Measurements from ENCODE around the gene RNPEPL1.
"Not testable (repeated sequence)": the region's sequence is repeated elsewhere in the genome, so short reads cannot be mapped to it uniquely, and the experiment has no call there.

Gene RNPEPL1, protein sequence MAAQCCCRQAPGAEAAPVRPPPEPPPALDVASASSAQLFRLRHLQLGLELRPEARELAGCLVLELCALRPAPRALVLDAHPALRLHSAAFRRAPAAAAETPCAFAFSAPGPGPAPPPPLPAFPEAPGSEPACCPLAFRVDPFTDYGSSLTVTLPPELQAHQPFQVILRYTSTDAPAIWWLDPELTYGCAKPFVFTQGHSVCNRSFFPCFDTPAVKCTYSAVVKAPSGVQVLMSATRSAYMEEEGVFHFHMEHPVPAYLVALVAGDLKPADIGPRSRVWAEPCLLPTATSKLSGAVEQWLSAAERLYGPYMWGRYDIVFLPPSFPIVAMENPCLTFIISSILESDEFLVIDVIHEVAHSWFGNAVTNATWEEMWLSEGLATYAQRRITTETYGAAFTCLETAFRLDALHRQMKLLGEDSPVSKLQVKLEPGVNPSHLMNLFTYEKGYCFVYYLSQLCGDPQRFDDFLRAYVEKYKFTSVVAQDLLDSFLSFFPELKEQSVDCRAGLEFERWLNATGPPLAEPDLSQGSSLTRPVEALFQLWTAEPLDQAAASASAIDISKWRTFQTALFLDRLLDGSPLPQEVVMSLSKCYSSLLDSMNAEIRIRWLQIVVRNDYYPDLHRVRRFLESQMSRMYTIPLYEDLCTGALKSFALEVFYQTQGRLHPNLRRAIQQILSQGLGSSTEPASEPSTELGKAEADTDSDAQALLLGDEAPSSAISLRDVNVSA

DNA sequence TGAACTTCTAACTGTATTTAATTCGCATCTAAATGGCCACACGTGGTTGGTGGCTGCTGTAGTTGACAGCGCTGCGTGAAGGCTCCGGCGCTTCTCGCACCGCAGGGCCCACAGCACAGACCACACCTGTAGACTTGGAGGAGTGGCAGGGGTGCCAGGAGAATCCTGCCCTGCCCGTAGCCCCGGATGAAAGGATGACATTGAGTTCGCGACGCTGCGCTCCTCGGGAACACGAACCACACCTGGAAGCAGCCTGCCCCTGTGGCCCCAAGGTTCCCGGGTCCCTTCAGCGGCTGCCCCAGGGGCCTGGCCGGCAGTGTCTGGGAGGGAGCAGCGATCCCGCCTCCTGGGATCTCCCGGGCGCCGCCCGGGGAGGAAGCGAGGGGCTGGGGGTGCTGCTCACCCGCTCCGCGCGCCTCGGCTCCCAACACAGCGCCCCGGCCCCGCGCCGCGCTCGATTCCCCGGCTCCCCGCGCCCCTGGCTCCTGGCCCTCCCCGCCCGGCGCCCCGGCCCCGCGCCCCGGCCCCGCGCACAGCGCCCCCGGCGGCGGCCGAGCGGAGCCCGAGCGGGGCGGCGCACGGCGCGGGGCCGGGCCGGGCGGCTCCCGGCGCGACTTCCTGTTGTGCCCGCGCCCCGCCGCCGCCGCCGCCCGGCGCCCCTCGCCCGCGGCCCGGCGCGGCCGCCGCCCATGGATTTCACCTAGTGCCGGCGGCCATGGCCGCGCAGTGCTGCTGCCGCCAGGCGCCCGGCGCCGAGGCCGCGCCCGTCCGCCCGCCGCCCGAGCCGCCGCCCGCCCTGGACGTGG lies at the start of gene RNPEPL1:
TSS of gene RNPEPL1 (plus strand) at position 613 of the 806 bp plus-strand sequence. CDS start at position 716, 103 bp downstream.
- DNase-seq, result peak; percentile 65

DNA sequence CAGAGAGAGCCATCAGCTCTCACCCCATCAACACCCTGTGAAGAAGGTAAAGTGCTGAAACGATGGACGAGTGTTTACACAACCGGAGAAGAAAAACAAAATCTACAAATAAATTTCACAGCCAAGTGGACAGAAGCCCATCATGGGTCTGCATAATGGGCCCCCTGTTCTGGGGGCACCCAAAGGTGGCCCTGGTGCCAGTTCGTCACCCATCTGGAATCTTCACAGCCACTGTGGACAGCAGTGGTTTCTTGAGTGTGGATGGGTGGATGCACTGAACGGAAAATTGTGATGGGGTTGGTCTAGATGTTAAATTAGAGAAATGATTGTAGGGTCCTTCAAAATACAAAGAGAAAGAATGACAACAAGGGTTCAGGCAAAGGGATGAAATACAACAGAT lies 49.3 kb upstream of the RNPEPL1 start:
- no peak for DNase-seq

DNA sequence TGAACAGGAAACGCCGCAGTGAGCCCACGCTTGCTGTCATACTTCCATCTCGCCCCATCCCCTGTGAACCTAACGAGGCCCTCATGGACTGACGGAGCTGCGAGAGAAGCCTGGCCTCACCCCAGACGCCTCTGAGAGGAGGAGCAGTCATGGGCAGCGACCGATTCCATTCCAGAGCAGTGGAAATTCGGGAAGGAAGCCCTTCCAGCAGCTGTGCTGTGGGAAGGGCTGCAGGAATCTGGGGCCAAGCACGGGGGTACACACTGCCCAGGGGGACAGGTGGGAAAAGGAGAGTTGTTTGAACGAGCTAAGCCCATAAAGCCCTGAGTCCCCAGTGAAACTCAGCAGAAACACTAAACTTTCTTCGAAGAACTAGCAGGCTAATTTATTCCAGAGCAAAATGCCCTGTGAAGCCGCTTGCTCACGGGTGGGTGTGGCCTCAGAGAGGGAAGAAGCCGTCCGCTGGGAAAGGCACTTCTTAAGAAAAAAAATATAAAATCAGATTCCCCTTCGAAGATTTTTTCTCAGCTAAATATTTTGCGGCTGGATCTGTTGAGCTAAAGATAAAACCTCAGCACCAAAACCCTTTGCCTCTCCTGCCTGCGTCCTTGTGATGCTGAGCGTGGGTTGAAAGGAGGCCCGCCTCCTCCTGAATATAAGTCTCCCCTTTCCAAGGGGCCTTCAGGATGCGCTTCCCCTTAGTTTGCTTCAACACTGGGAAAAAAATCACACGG lies 48.7 kb upstream of the RNPEPL1 start:
- DNase-seq, result no peak

DNA sequence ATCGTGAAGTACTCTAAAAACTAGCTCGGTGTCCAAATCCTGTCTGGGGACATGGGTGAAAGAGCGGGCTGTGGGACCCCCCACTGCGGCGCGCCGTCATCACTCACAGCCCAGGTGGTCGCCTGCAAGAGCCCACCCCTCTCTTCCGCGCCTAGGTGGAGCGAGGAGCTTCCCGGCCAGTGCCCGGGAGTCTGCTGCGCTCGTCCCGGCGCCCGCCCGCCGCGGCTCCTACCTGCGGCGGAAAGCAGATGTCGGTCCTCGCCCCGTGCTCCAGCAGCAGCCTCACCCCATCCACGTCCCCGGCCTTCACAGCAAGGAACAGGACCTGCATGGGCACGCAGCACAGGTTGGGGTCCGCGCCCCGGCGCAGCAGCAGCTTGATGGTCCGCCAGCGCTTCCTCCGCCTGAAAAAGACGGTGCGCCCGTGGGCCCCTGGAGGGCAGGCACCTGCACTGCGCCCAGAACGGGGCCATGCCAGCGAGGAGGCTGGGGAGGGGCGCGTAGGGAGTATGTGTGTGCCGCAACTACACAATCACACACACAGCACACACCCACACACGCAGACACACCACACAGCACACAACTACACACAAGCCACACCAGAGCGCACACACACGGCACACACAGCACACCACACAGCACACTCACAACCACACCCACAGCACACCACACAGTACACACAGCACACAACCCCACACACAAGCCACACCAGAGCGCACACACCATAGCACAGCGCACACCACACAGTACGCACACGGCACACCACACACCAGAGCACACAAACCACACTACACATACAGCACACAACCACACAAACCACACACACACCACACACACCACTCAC lies 47.9 kb upstream of the RNPEPL1 start:
- no peak for DNase-seq

DNA sequence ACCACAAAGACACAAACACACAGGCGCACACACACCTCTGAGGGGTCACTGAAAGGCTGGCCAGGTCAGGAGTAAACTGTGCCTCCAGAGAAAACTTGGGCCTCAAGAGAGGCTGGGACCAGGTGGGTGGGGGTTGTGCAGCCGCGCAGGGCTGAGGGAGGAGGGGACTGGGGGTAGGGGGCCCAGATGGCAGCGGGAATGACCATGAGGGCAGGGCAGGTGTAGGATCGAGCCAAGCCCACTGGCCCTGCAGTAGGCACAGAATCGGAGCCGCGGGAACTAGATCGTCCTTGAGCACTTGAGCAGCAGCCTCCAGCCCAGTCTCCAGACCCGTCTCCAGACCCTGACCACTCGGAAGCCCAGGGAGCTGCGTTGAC lies 47.3 kb upstream of the RNPEPL1 start:
- no peak for DNase-seq

DNA sequence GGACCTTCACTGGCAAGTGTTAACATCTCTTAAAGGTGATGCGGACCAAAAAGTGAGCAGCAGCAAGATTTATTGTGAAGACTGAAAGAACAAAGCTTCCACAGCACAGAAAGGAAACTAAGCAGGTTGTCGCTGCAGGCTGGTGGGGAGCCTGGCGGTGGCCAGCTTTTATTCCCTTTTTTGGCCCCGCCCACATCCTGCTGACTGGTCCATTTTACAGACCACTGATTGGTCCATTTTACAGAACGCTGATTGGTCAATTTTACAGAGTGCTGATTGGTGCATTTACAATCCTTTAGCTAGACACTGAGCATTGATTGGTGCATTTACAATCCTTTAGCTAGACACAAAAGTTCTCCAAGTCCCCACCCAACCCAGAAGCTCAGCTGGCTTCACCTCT lies 46.4 kb upstream of the RNPEPL1 start:
- not testable (repeated sequence) for DNase-seq

DNA sequence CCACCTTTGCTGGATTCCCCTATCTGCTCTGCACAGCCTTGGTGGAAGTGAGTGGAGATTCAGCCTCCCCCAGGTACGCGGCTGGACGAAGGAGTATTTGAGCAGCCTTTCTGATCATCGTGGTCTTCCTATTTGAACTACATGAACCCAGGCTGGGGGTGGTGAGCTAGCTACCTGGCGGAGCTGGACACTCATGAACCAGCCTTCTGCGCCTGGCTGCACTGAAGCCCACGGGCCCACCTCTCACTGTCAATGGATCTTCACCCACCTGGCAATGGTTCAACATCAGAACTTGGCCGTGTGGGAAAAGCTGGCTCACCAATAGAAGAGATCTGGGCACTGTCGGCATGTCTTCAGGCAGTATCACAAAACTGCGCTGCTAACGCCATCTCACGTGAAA lies 45.9 kb upstream of the RNPEPL1 start:
- no peak for DNase-seq

DNA sequence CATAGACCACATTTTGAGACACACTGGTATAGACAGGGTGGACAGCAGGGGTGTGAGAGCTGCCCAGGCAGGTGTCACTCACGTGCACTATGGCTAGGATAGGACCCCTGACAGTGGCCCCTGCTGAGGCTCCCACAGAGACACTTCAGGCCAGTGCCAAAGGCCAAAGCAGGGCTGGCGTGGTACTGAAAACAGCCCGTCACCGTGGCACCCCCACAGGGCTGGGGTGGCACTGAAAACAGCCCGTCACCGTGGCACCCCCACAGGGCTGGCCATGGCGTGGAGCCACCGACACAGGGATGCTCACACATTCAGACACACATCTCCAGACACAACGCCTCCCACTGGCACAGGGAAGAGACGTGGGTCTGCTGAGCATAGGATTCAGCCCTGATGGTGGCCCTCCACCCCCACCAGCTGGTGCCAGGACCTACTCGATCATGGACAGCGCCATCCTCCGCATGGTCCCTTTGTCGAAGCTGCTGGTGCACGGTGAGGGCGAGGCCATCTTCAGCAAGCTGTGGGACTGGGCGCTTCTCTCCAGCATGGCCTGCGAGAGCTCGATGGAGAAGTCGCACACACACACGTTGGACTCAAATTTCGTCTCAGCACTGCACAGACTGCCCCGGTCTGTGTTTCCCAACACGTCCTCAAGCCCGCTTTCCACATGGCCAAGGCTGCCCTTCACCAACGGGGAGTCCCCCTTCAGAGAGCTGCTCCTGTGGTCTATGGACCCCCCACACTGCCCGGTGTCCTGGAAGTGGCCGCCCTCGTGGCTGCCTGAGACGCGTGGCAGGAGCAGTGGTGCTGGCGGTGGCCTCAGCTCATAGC lies 44.6 kb upstream of the RNPEPL1 start:
- DNase-seq, result no peak

DNA sequence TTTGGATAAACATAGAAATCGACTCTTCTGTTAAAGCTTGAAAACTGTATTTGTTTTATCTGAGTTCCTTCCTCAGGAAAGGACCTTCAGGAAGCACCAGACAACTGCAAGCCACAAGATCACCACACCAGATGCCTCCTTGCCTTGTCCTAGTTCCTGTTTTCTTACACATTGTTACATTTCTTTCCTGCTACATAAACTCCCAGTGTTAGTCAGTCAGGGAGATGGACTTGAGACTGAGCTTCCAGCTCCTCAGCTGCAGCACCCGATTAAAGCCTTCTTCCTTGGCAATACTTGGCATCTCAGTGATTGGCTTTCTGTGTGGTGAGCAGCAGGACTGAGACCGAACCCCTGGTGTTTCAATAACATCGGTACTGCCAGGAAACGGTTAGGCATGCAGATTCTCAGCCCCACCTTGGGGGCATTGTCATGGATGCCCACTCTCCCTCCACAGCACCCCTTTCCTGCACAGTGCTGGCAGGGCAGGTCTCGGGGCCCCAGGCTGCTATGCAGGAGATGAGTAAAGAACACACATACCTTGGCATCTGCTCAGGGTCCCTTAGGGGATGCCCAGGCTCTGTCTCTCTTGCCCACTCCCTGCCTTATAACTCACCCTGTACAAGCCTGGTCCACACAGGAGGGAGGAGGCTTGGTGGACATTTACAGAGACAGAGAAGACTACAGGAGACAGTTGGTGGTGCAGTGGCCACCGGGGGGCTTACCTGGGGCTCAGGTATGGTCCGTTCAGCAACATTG lies 43.1 kb upstream of the RNPEPL1 start:
- DNase-seq, result no peak

DNA sequence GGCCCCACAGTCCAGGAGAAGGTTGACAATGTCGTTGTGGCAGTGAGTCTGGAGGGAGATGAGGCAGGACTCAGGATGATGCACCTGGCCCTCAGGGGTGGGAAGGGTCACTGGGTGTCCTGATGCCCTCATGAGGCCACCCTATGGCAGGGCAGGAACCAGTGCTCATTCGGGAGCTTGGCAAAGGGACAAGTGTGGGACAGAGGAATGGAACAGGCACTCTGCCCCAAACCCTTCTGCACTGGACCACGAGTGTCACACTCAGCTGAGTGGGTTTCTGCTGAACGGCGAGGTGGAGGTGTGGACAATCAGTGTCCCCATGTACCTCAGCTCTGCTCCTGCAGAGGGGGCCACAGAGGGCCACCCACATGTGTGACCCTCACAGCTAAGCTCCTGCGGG lies 42.5 kb upstream of the RNPEPL1 start:
- no peak for DNase-seq

DNA sequence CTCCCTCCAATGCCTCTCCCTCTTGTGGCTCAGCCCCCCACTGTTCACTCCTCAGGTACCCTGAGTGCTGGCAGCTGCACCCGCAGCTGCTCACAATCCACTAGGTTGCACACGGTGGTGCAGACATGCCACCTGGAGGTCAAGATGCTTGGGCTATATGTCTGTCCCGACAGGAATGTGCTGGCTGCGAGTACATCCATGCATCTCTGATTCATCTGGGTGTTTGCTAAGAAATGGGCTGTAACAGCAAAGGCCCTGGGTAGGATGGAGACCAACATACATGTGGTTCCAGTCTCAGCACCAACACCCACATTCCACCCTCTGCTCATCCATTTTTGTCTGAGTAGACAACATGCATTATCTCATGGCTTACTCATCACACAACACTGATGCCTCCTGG lies 41.8 kb upstream of the RNPEPL1 start:
- DNase-seq, result no peak

DNA sequence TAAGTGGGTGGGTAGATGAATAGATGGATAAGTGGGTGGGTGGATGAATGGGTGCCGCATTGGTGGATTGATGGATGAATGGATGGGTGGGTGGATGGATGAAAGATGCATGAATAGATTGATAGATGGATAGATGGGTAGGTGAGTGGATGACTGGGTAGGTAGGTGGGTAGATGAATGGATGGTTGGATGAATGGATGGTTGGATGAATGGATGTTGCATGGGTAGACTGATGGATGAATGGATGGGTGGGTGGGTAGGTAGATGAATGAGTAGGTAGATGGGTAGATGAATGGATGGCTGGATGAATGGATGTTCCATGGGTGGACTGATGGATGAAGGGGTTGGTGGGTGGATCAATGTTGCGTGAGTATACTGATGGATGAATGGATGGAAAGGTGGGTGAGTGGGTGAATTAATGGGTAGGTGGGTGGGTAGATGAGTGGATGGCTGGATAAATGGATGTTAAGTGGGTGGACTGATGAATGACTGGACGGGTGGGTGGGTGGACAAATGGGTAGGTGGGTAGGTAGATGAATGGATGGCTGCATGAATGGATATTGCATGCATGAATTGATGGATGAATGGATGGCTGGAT lies 41.0 kb upstream of the RNPEPL1 start:
- no peak for DNase-seq

DNA sequence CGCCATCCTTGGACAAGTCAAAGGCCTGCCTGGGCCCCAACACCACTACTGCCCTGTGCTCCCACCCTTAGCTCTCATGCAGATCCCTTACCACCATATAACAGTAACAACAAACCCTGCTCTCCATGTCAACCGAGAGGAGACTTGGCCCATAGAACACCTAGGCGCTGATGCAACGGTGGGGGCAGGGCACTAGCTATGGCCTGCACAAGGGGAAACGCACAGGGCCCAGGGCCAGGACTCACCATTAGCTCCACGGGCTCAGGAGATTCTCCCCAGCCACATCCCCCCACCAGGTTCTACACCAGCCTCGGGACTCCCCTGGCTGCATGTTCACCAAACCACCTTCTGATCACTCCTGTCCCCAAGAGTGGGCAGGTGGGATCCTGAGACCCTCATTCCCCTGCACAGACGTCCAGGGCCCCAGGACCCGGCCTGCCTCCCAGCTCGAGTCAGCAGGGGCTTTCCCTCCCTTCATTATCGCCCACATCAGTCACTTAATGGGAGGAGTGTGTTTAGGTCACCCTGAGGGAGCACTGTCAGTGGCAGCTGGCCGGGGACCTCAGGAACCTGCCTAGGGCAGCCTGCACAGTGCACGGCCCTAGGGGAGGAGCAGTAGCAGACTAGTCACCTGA lies 39.8 kb upstream of the RNPEPL1 start:
- no peak for DNase-seq

DNA sequence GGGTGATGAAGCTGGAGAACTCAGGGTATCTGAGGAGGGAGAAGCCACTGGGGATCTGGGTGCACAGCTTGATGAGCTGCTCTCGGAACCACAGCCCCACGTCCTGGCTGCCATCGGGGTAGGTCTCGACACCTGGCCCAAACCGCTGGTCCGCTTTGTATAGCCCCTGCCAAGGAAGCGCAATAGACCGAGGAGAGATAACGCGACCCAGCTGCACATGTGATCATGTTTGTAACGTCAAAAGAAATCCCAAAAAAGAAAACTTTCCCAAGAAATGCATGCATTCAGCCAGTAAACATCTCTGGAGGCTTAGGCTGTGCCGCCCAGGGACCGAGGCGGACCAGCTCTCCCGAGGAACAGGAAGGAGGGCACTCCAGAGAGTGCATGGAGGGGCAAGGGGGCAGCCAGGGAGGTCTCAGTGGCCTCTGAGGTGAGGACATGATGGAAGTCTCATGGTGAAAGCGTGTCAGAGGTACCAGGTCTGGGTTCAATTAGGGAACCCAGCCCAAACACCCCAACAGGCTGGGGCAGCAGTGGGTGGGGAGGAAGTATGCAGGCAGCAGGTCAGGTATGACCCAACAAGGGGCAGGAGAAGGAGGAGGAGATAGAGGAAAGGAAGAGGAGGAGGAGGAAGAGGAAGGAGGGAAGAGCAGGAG lies 38.8 kb upstream of the RNPEPL1 start:
- DNase-seq, result no peak

DNA sequence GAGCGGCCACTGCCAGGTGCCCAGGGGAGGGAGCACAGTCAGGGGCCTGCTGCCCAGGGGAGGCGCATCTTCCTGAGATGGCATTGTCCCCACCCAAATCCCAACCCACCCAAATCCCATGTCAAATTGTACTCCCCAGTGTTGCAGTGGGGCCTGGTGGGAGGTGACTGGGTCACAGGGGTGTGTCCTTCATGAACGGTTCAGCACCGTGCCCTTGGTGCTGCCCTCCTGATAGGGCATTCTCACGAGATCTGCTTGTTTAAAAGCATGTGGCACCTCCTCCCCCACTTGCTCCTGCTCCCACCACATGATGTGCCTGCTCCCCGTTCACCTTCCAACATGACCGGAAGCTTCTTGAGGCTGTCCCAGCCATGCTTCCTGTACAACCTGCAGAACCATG lies 38.1 kb upstream of the RNPEPL1 start:
- no peak for DNase-seq

DNA sequence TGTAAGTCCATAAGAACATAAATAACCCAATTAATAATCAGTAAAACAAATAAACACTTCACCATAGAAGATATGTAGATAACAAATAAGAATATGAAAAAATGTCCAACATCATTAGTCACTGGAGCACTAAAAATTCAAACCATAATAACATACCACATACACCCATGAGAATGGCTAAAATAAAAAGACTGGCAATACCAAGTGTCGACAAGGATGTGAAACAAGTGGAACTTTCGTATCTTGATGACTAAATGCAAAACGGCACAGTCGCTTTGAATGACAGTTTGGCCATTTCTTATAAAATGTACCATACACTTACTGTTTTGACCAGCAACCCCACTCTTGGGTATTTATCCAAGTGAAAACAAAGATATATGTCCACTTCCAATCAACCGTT lies 37.2 kb upstream of the RNPEPL1 start:
- DNase-seq, result no peak

DNA sequence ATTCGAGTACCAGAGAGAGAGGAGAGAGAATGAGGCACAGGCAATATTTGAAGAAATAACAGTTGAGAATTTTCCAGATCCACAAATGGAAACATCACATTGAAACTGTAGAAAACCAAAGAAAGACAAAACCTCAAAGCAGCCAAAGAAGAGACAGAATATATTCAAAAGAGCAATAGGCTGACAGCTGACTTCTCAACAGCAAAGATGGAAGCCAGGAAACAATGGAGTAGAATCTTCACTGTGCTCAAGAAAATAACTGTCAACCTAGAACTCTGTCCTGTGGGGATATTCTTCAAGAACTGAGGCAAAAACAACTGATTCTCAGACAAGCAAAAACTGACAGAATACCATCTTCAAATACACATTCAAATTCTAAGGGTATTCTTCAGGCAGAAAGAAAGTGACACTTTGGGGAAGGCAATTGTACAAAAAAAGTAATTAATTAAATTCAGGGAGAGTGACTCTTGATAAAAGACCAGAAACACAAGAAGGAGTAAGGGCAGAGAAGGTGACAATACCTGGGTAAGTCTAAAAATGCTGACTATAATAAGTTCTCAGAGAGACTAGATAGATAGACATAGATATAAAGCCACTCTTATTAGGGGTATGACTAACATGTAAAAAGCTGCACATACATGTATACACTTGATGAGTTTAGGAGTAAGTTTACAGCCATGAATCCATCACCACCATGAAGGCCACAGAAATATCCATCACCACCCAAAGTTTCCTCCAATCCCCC lies 36.1 kb upstream of the RNPEPL1 start:
- no peak for DNase-seq
